ENCODE results near the gene NFIB.

The NFIB gene

GRCh38 chr9:14286121-14286520, 27.8 kb downstream of the NFIB start:
- in situ Hi-C loops (cut with MboI; ENCODE audit: low sequenced_read_pairs, unreplicated experiment), result no loop called here
- TF ChIP-seq, protein P1, sequence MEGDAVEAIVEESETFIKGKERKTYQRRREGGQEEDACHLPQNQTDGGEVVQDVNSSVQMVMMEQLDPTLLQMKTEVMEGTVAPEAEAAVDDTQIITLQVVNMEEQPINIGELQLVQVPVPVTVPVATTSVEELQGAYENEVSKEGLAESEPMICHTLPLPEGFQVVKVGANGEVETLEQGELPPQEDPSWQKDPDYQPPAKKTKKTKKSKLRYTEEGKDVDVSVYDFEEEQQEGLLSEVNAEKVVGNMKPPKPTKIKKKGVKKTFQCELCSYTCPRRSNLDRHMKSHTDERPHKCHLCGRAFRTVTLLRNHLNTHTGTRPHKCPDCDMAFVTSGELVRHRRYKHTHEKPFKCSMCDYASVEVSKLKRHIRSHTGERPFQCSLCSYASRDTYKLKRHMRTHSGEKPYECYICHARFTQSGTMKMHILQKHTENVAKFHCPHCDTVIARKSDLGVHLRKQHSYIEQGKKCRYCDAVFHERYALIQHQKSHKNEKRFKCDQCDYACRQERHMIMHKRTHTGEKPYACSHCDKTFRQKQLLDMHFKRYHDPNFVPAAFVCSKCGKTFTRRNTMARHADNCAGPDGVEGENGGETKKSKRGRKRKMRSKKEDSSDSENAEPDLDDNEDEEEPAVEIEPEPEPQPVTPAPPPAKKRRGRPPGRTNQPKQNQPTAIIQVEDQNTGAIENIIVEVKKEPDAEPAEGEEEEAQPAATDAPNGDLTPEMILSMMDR (IDR thresholded peaks at IDR 0.05; ENCODE audit: borderline replicate concordance, control extremely low read depth, extremely low read depth, insufficient read depth, missing control alignments), result no peak
- DNase-seq (ENCODE audit: low spot score), result no peak

DNA sequence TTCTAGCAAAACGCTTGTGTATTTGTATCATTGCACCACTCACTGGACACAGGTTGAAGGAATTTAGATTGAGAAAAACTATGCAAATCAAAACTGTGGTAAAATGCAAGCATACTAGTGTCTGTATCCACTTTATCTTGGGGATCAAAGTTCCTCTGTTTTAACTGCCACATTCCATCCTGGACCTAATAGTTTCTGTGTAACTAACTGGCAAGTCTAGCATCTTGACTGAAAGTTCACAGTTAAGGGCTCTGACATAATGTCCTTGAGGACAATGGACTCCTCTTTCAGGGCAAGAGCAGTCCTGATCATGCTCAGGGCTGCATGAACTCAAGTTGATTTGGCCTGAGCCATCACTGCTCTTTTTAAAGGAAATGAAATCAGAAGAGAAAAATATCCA, 30.7 kb downstream of the NFIB start:
- DNase-seq (ENCODE audit: low spot score), result no peak
- TF ChIP-seq, protein P1 (IDR thresholded peaks at IDR 0.05; ENCODE audit: borderline replicate concordance, control extremely low read depth, extremely low read depth, insufficient read depth, missing control alignments), result no peak
- in situ Hi-C loops (cut with MboI; ENCODE audit: low sequenced_read_pairs, unreplicated experiment), result no loop called here

DNA sequence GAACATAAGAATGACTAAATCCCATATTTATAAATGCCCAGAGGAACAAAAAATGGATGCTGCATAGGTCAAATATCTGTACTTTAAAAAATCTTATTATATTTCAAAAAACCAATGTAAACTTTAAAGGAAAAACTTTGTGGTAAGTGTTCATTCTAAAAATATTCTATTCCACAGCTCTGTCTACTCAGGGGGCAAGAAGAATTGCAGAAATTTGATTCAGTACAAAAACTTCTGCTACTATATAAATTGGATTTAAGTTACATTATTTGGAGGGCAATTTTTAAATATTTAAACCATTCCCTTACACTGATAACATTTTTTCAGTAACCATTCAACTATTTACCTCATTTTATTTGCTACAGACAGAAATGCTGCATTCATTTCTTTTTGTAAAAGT, 32.1 kb downstream of the NFIB start:
- TF ChIP-seq, protein P1 (IDR thresholded peaks at IDR 0.05; ENCODE audit: borderline replicate concordance, control extremely low read depth, extremely low read depth, insufficient read depth, missing control alignments), result no peak
- DNase-seq (ENCODE audit: low spot score), result no peak
- in situ Hi-C loops (cut with MboI; ENCODE audit: low sequenced_read_pairs, unreplicated experiment), result no loop called here

GRCh38 chr9:14281136-14281795, 32.7 kb downstream of the NFIB start:
- TF ChIP-seq, protein P1 (IDR thresholded peaks at IDR 0.05; ENCODE audit: borderline replicate concordance, control extremely low read depth, extremely low read depth, insufficient read depth, missing control alignments), result no peak
- in situ Hi-C loops (cut with MboI; ENCODE audit: low sequenced_read_pairs, unreplicated experiment), result no loop called here
- DNase-seq (ENCODE audit: low spot score), result no peak

DNA sequence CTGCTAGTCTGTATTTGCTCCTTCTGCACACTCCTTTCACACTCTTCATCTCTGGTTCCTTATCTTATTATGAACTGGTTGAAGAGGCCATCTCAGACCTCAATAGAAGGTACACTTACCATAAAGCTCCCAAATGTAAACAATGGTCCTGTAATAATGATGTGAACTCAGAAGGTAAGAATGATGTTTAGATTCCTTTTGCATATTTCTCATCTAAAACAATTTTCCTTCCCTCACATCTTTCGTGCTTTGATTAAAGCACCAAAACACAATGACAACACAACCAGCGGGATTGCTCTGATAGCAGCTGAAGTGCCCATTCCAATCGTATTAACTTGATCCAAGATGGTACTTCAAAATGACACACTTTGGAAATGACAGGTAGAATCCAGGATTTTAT, 34.3 kb downstream of the NFIB start:
- in situ Hi-C loops (cut with MboI; ENCODE audit: low sequenced_read_pairs, unreplicated experiment), result no loop called here
- DNase-seq (ENCODE audit: low spot score), result no peak
- TF ChIP-seq, protein P1 (IDR thresholded peaks at IDR 0.05; ENCODE audit: borderline replicate concordance, control extremely low read depth, extremely low read depth, insufficient read depth, missing control alignments), result no peak

DNA sequence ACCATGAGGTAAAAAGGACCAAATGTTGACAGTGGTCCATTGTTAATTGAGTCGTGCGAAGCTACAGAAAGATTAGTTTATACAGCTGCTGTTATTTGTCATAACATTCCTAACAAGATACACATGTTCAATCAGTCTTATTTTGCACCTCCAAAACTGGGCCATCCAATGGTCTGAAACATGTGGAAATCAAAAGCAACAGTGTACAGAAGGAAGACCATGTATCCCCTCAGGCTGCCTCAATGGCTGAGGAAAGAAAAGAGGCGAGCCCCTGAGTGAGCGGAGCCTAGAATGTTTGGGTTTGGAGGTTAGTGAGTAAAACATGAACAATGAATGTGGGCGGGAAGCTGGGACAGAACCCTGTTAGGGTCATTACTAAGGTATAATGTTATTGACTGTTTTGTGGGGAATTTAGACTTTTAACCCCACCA, 35.6 kb downstream of the NFIB start:
- TF ChIP-seq, protein P1 (IDR thresholded peaks at IDR 0.05; ENCODE audit: borderline replicate concordance, control extremely low read depth, extremely low read depth, insufficient read depth, missing control alignments), result no peak
- no peak for DNase-seq (ENCODE audit: low spot score)
- in situ Hi-C loops (cut with MboI; ENCODE audit: low sequenced_read_pairs, unreplicated experiment), result no loop called here
